B cell (primary cell): ENCODE results near the gene RABGAP1L.

Experiments
- CTCF ChIP-seq: fragments of 200-600 bp; IDR thresholded peaks from one replicate; pipeline ENCODE4 v1.8.0; 2022; ENCODE audit warnings: antibody characterized with exemption, mild to moderate bottlenecking
- EZH2 ChIP-seq: IDR thresholded peaks from 2 replicates; pipeline ENCODE4 v1.6.1; 2012; ENCODE audit warnings: borderline replicate concordance, low read depth, mild to moderate bottlenecking, moderate library complexity, low read length; ENCODE audit not compliant: insufficient read depth, poor library complexity, severe bottlenecking

GRCh38 chr1:174671826-174672225, 512.5 kb downstream of the RABGAP1L start:
- no peak for TF ChIP-seq CTCF
- TF ChIP-seq EZH2 = no peak
